Right ventricle myocardium inferior (tissue), 1 donor: Measurements from ENCODE around the gene CYP3A4. TPM values are rescaled to one million over a fixed set of nuclear protein-coding genes. Genes with fewer than 3 reads are reported as not detected.
"Not testable (repeated sequence)": the region's sequence is repeated elsewhere in the genome, so short reads cannot be mapped to it uniquely, and the experiment has no call there.

Experiments used
- ATAC-seq: fragments of 200-7000 bp; cut with Tn5 transposase; one replicate; pipeline ENCODE4 v1.9.1; 2020; ENCODE audit warnings: mild to moderate bottlenecking, moderate library complexity
- DNase-seq: peaks from one replicate; pipeline ENCODE4 v3.0.0; 2021; ENCODE audit errors: missing footprints
- intact Hi-C: fragments of 100-400 bp; cut with DNase I; formaldehyde crosslinking; loops from one replicate; pipeline ENCODE4 v1.11.0; 2022
- total RNA-seq: library from RNA; stranded (reverse); fragmentation: NEBNext Ultra II Directional; extraction: Animal tissue kit (Norgen Biotek cat#: 25700); gene quantifications from one replicate; pipeline ENCODE4 v1.2.1, GENCODE V29; 2021
- donor health status: DM: no; HTN: yes; CAD: no; lungs with severe emphysema.

Gene CYP3A4
- total RNA-seq, 1 donor from 2014 or later, result not detected

GRCh38 chr7:99794585-99795502, 10.9 kb upstream of the CYP3A4 start:
- DNase-seq (no peak), ATAC-seq (no peak)
- intact Hi-C loops, result no loop called here

- no peak for ATAC-seq
- intact Hi-C loops, result no loop called here
- no peak for DNase-seq
Observed at GRCh38 chr7:99793443-99793842, 9.5 kb upstream of the CYP3A4 start.

GRCh38 chr7:99792967-99793366, 9.0 kb upstream of the CYP3A4 start:
- ATAC-seq (no peak), DNase-seq (no peak)
- intact Hi-C loops, result no loop called here

- DNase-seq (no peak), ATAC-seq (no peak)
- intact Hi-C loops, result no loop called here
Observed at GRCh38 chr7:99791667-99792369, 7.8 kb upstream of the CYP3A4 start.

- intact Hi-C loops, result no loop called here
- DNase-seq (no peak), ATAC-seq (no peak)
Observed at GRCh38 chr7:99791021-99791420, 7.0 kb upstream of the CYP3A4 start.

GRCh38 chr7:99790407-99790806, 6.4 kb upstream of the CYP3A4 start:
- DNase-seq, result no peak
- ATAC-seq, result no peak
- intact Hi-C loops, result no loop called here

GRCh38 chr7:99789441-99790070, 5.6 kb upstream of the CYP3A4 start:
- ATAC-seq, result no peak
- intact Hi-C loops, result no loop called here
- no peak for DNase-seq

GRCh38 chr7:99788554-99788953, 4.6 kb upstream of the CYP3A4 start:
- no peak for DNase-seq
- intact Hi-C loops, result no loop called here
- no peak for ATAC-seq

GRCh38 chr7:99786726-99787335, 2.8 kb upstream of the CYP3A4 start:
- DNase-seq (no peak), ATAC-seq (no peak)
- intact Hi-C loops, result no loop called here

GRCh38 chr7:99785654-99786053, 1.7 kb upstream of the CYP3A4 start:
- ATAC-seq, DNase-seq, intact Hi-C loops: not testable (repeated sequence)

GRCh38 chr7:99782012-99782953, 1.7 kb downstream of the CYP3A4 start:
- intact Hi-C loops, result no loop called here
- no peak for DNase-seq
- no peak for ATAC-seq

GRCh38 chr7:99780588-99780987, 3.4 kb downstream of the CYP3A4 start:
- no peak for ATAC-seq
- DNase-seq, result no peak
- intact Hi-C loops, result no loop called here

GRCh38 chr7:99779949-99780348, 4.0 kb downstream of the CYP3A4 start:
- ATAC-seq (no peak), DNase-seq (no peak)
- intact Hi-C loops, result no loop called here

- DNase-seq, result no peak
- intact Hi-C loops, result no loop called here
- no peak for ATAC-seq
Observed at GRCh38 chr7:99778880-99779279, 5.1 kb downstream of the CYP3A4 start.

GRCh38 chr7:99773395-99773794, 10.6 kb downstream of the CYP3A4 start:
- ATAC-seq, intact Hi-C loops, DNase-seq: not testable (repeated sequence)

GRCh38 chr7:99772565-99772964, 11.4 kb downstream of the CYP3A4 start:
- ATAC-seq, result no peak
- intact Hi-C loops, result no loop called here
- DNase-seq, result no peak

GRCh38 chr7:99769494-99769893, 14.5 kb downstream of the CYP3A4 start:
- intact Hi-C loops, ATAC-seq, DNase-seq: not testable (repeated sequence)

- intact Hi-C loops, result no loop called here
- DNase-seq (no peak), ATAC-seq (no peak)
Observed at GRCh38 chr7:99768471-99768870, 15.5 kb downstream of the CYP3A4 start.
